IPS-18a (cell line): Measurements from ENCODE around the gene SLC66A2.
"Not testable (repeated sequence)": the region's sequence is repeated elsewhere in the genome, so short reads cannot be mapped to it uniquely, and the experiment has no call there.

Experiments
- H3K27ac ChIP-seq: one replicate; pipeline ENCODE4 v1.5.1; 2013; ENCODE audit warnings: low read length
- H3K27me3 ChIP-seq: one replicate; pipeline ENCODE4 v1.6.1; 2013; ENCODE audit warnings: mild to moderate bottlenecking, low read length; ENCODE audit not compliant: control insufficient read depth, insufficient read depth
- H3K36me3 ChIP-seq: one replicate; pipeline ENCODE4 v1.6.1; 2013; ENCODE audit warnings: low read depth, low read length; ENCODE audit not compliant: control insufficient read depth
- H3K4me1 ChIP-seq: one replicate; pipeline ENCODE4 v1.6.1; 2013; ENCODE audit warnings: low read depth, low read length; ENCODE audit not compliant: control insufficient read depth
- H3K4me3 ChIP-seq: one replicate; pipeline ENCODE4 v1.5.1; 2013; ENCODE audit warnings: low read length
- H3K9ac ChIP-seq: one replicate; pipeline ENCODE4 v1.6.1; 2013; ENCODE audit warnings: mild to moderate bottlenecking, low read length, moderate library complexity
- H3K9me3 ChIP-seq: one replicate; pipeline ENCODE4 v1.6.1; 2013; ENCODE audit warnings: low read depth, low read length; ENCODE audit not compliant: control insufficient read depth

SLC66A2 gene

GRCh38 chr18:79970419-79971133, 19.1 kb upstream of the SLC66A2 start:
- peaks cover 1% of the 10 kb centered on the region for H3K27me3 ChIP-seq
- H3K9ac ChIP-seq: no peak overlapping the region
- peaks cover 34% of the 10 kb centered on the region for H3K36me3 ChIP-seq
- no peak overlapping the region for H3K27ac ChIP-seq
- H3K4me1 ChIP-seq: peaks cover under 1% of the 10 kb centered on the region
- H3K4me3 ChIP-seq: no peak overlapping the region
- H3K9me3 ChIP-seq: no peaks in the 10 kb centered on the region

- Histone ChIP-seq H3K27ac (no peak overlapping the region), H3K4me3 (no peak overlapping the region), H3K27me3 (peaks cover 54% of the 10 kb centered on the region), H3K4me1 (peaks cover 8% of the 10 kb centered on the region), H3K9ac (no peak overlapping the region), H3K36me3 (peaks cover 3% of the 10 kb centered on the region), H3K9me3 (no peaks in the 10 kb centered on the region)
Measured at GRCh38 chr18:79965119-79965902, 13.9 kb upstream of the SLC66A2 start.

GRCh38 chr18:79964330-79965118, 13.1 kb upstream of the SLC66A2 start, which contains the start of gene HSBP1L1:
HSBP1L1 (plus strand) TSS chr18:79964643; CDS start chr18:79964736, 93 bp downstream.
- peaks cover 13% of the 10 kb centered on the region for H3K4me1 ChIP-seq
- no peak within 1 kb of the TSS for H3K27ac ChIP-seq

GRCh38 chr18:79963658-79964329, 12.3 kb upstream of the SLC66A2 start:
- Histone ChIP-seq H3K4me1 (peaks cover 16% of the 10 kb centered on the region), H3K27ac (no peak overlapping the region)

More at GRCh38 chr18:79964330-79965118, 13.1 kb upstream of the SLC66A2 start, which contains the start of gene HSBP1L1:
- no peak within 1 kb of the TSS for H3K9ac ChIP-seq
- H3K27me3 ChIP-seq: peaks cover 62% of the 10 kb centered on the region
- H3K36me3 ChIP-seq: no peaks in the 10 kb centered on the region
- peak within 1 kb of the TSS; percentile 30 for H3K4me3 ChIP-seq
- no peaks in the 10 kb centered on the region for H3K9me3 ChIP-seq

GRCh38 chr18:79962835-79963657, 11.6 kb upstream of the SLC66A2 start:
- Histone ChIP-seq H3K9me3 (no peaks in the 10 kb centered on the region), H3K36me3 (no peaks in the 10 kb centered on the region), H3K27ac (no peak overlapping the region), H3K4me3 (no peak overlapping the region), H3K9ac (no peak overlapping the region), H3K27me3 (peaks cover 75% of the 10 kb centered on the region), H3K4me1 (peaks cover 19% of the 10 kb centered on the region)

More at GRCh38 chr18:79963658-79964329, 12.3 kb upstream of the SLC66A2 start:
- peak overlapping the region; percentile 30 for H3K4me3 ChIP-seq
- no peak overlapping the region for H3K9ac ChIP-seq
- no peaks in the 10 kb centered on the region for H3K36me3 ChIP-seq
- peaks cover 69% of the 10 kb centered on the region for H3K27me3 ChIP-seq
- no peaks in the 10 kb centered on the region for H3K9me3 ChIP-seq

- no peak overlapping the region for H3K27ac ChIP-seq
- no peaks in the 10 kb centered on the region for H3K9me3 ChIP-seq
- H3K4me3 ChIP-seq: no peak overlapping the region
- H3K27me3 ChIP-seq: peaks cover 76% of the 10 kb centered on the region
- H3K4me1 ChIP-seq: peaks cover 19% of the 10 kb centered on the region
- no peak overlapping the region for H3K9ac ChIP-seq
- H3K36me3 ChIP-seq: no peaks in the 10 kb centered on the region
Measured at GRCh38 chr18:79962311-79962710, 10.9 kb upstream of the SLC66A2 start.

GRCh38 chr18:79961527-79962291, 10.3 kb upstream of the SLC66A2 start:
- Histone ChIP-seq H3K27ac (no peak overlapping the region), H3K9ac (no peak overlapping the region), H3K4me1 (peaks cover 19% of the 10 kb centered on the region)

GRCh38 chr18:79960921-79961526, 9.6 kb upstream of the SLC66A2 start:
- Histone ChIP-seq H3K4me3 (no peak overlapping the region), H3K4me1 (peaks cover 19% of the 10 kb centered on the region), H3K27me3 (peaks cover 85% of the 10 kb centered on the region), H3K36me3 (no peaks in the 10 kb centered on the region), H3K9me3 (no peaks in the 10 kb centered on the region), H3K9ac (no peak overlapping the region), H3K27ac (no peak overlapping the region)

More at GRCh38 chr18:79961527-79962291, 10.3 kb upstream of the SLC66A2 start:
- no peaks in the 10 kb centered on the region for H3K9me3 ChIP-seq
- H3K4me3 ChIP-seq: no peak overlapping the region
- H3K27me3 ChIP-seq: peaks cover 79% of the 10 kb centered on the region
- H3K36me3 ChIP-seq: no peaks in the 10 kb centered on the region

- not testable (repeated sequence) for H3K9me3 ChIP-seq, H3K4me3 ChIP-seq, H3K36me3 ChIP-seq, H3K27ac ChIP-seq, H3K9ac ChIP-seq
- peaks cover 89% of the 10 kb centered on the region for H3K27me3 ChIP-seq
- peaks cover 15% of the 10 kb centered on the region for H3K4me1 ChIP-seq
Measured at GRCh38 chr18:79960161-79960801, 8.8 kb upstream of the SLC66A2 start.
